Stimulated activated CD8-positive, alpha-beta memory T cell treated with anti-CD3 and anti-CD28 coated beads, Interleukin-4, amount 100 ng/mL, for 48 hours (primary cell): ENCODE results near the gene PPIF.

ENCODE experiments used
- DNase-seq: peaks from one replicate; pipeline ENCODE4 v3.0.0-alpha.2; 2020

PPIF gene

GRCh38 chr10:79404690-79405131 lies 57.4 kb downstream of the PPIF start:
- no peak for DNase-seq
